AG04450 (cell line): ENCODE data around the gene H19. TPM values are rescaled to one million over a fixed set of nuclear protein-coding genes. Genes with fewer than 3 reads are reported as not detected.

Experiments used
- CTCF ChIA-PET: fragments of 300-600, 350-600 bp; formaldehyde crosslinking; extraction: SDS; loops from one replicate; lab custom pipeline; 2022; ENCODE audit warnings: antibody characterized with exemption, inconsistent platforms; lab: Charles Lee
- POLR2A ChIA-PET: fragments of 350-600 bp; formaldehyde crosslinking; extraction: SDS; loops from one replicate; lab custom pipeline; 2021; ENCODE audit warnings: antibody characterized with exemption, inconsistent platforms; lab: Yijun Ruan, JAX
- DNase-seq: peaks from one replicate; pipeline ENCODE4 v3.0.0-alpha.2; 2011; ENCODE audit warnings: low read depth, low spot score
- H3K27ac ChIP-seq: one replicate; pipeline ENCODE4 v1.5.1; 2012; ENCODE audit warnings: low read depth, low read length, control low read depth
- H3K27me3 ChIP-seq: one replicate; pipeline ENCODE4 v1.6.0; 2012; ENCODE audit warnings: low read length; ENCODE audit not compliant: control insufficient read depth, insufficient read depth
- H3K4me3 ChIP-seq: 2 replicates; pipeline ENCODE4 v1.5.1; 2011; ENCODE audit warnings: mild to moderate bottlenecking, low read depth, low read length, control low read depth
- H3K9me3 ChIP-seq: 2 replicates; pipeline ENCODE4 v1.5.1; 2012; ENCODE audit warnings: low read length; ENCODE audit not compliant: control insufficient read depth, insufficient read depth
- polyA plus RNA-seq: library from polyadenylated mRNA; depleted of rRNA; stranded (reverse); fragments of >200 nt; gene quantifications from 2 replicates; pipeline ENCODE4 v1.2.3, GENCODE V29; 2011
- TF ChIP-seq, protein P1 (sequence below): IDR thresholded peaks from 2 replicates; pipeline ENCODE4 v1.5.1; 2011; ENCODE audit warnings: low read depth, low read length, control low read depth, inconsistent platforms

The H19 gene
- polyA plus RNA-seq, 1 experiment, result 0.10 TPM

GRCh38 chr11:1978720-1979473, 18.7 kb downstream of the H19 start:
- TF ChIP-seq, protein P1, sequence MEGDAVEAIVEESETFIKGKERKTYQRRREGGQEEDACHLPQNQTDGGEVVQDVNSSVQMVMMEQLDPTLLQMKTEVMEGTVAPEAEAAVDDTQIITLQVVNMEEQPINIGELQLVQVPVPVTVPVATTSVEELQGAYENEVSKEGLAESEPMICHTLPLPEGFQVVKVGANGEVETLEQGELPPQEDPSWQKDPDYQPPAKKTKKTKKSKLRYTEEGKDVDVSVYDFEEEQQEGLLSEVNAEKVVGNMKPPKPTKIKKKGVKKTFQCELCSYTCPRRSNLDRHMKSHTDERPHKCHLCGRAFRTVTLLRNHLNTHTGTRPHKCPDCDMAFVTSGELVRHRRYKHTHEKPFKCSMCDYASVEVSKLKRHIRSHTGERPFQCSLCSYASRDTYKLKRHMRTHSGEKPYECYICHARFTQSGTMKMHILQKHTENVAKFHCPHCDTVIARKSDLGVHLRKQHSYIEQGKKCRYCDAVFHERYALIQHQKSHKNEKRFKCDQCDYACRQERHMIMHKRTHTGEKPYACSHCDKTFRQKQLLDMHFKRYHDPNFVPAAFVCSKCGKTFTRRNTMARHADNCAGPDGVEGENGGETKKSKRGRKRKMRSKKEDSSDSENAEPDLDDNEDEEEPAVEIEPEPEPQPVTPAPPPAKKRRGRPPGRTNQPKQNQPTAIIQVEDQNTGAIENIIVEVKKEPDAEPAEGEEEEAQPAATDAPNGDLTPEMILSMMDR, result no peak
- DNase-seq, result no peak
- Histone ChIP-seq H3K9me3 (no peaks in the 10 kb centered on the region), H3K4me3 (no peak overlapping the region), H3K27me3 (no peaks in the 10 kb centered on the region), H3K27ac (no peak overlapping the region)
- ChIA-PET CTCF (interaction anchor here (0.7 kb wide), 1 partner anchor 326 kb away, joined by 3 read pairs; no protein-coding TSS in a partner anchor), POLR2A (interaction anchor here (0.6 kb wide), 1 partner anchor 74 kb away, joined by 9 read pairs; no protein-coding TSS in a partner anchor)

- H3K9me3 ChIP-seq, result no peaks in the 10 kb centered on the region
- no peak overlapping the region for H3K4me3 ChIP-seq
- no peak overlapping the region for H3K27ac ChIP-seq
- POLR2A ChIA-PET, result no interaction called here
- CTCF ChIA-PET, result no interaction called here
- H3K27me3 ChIP-seq, result no peaks in the 10 kb centered on the region
- TF ChIP-seq, protein P1, result no peak
- no peak for DNase-seq
Measured at GRCh38 chr11:1975185-1975584, 22.5 kb downstream of the H19 start.

GRCh38 chr11:1970956-1971355, 26.7 kb downstream of the H19 start:
- H3K27me3 ChIP-seq, result no peaks in the 10 kb centered on the region
- no peak overlapping the region for H3K4me3 ChIP-seq
- TF ChIP-seq, protein P1, result no peak
- ChIA-PET CTCF (no interaction called here), POLR2A (no interaction called here)
- no peaks in the 10 kb centered on the region for H3K9me3 ChIP-seq
- no peak overlapping the region for H3K27ac ChIP-seq
- no peak for DNase-seq

DNA sequence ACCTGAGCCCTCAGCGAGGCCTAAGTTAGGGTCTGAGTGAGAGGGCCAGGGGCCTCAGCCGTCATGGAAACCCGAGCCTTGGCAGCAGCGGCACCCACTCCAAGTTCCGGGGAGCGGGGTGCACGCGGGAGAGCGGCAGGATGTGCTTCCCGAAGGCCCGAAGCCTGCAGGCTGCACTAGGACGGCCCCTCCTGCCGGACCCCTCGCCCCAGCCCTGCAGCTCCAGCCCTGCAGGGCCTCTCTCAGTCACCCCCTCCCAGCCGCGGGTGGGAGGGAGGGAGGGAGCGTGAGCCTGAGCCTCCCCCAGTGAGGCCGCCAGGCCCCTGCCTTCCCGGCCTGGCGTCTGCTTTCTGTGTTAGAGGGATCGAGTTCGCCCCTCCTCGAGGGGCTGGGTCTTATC, 27.9 kb downstream of the H19 start:
- Histone ChIP-seq H3K27ac (no peak overlapping the region), H3K4me3 (no peak overlapping the region), H3K9me3 (no peaks in the 10 kb centered on the region), H3K27me3 (no peaks in the 10 kb centered on the region)
- CTCF ChIA-PET, result interaction anchor here (0.8 kb wide), 1 partner anchor 19 kb away, joined by 4 read pairs; no protein-coding TSS in a partner anchor
- TF ChIP-seq, protein P1, result no peak
- POLR2A ChIA-PET, result no interaction called here
- no peak for DNase-seq

DNA sequence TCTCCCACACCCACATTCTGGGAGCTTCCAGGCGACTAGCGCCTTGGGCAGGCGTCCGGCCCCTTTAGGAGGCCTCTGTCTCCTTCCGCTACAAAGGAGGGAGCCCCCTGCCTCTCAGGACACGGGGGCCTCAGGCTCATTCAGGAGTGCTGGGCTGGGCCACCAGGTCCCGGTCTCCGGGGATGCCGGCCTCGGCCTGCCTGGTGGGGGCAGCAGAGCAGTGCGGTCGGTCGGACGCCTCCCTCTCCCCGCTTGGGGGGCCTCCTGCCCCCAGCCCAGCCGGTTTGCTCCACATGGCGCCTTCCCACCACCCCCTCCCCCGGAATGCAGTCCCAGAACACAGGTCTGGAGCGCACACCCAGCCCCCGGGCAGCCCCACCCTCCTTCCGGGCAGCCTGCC, 28.6 kb downstream of the H19 start:
- TF ChIP-seq, protein P1, result no peak
- ChIA-PET POLR2A (no interaction called here), CTCF (interaction anchor here (0.8 to 1.2 kb wide), 2 partner anchors 18 to 21 kb away, joined by 4 read pairs; no protein-coding TSS in a partner anchor)
- no peak for DNase-seq
- H3K4me3 ChIP-seq, result no peak overlapping the region
- H3K27ac ChIP-seq, result no peak overlapping the region
- no peaks in the 10 kb centered on the region for H3K27me3 ChIP-seq
- H3K9me3 ChIP-seq, result no peaks in the 10 kb centered on the region
